A204.1 (cell line): ENCODE results near the gene DUSP16.

Experiments used
- FAIRE-seq: peaks from 2 replicates; lab custom pipeline; 2012; peaks lifted over from hg19 to GRCh38; lab: Jason Lieb, UNC

Gene DUSP16

DNA sequence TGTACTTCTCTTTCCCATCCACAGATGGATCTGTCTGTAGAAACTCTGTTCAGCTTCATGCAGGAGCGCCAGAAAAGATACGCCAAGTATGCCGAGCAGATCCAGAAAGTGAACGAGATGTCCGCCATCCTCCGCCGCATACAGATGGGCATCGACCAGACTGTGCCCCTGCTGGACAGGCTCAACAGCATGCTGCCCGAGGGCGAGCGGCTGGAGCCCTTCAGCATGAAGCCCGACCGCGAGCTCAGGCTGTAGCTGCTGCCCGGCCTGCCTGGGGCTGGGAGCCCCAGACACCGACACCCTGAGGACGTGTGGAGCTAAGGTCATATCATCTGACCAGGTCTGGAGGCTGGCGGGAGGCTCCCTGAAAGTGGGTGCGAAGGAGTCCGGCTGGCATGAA, 97.1 kb downstream of the DUSP16 start:
- FAIRE-seq: no peak

DNA sequence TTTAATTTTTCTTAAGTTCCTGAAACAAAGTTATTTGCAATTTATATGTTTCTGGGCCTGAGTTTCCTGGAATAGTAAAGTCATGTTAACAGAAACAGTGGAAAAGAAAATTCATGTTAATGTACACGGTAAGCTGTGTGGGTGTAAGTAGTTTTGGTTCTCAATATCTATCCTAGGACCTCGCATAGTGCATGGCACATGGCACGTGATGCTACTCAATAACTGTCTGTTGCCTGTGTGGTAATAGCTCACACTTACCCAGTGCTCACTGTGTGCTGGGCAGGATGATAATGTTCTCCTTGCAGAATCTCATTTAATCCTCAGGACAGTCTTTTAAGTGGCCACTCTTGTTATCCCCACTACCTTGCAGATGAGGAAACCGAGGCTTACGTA, 100.7 kb downstream of the DUSP16 start:
- no peak for FAIRE-seq

DNA sequence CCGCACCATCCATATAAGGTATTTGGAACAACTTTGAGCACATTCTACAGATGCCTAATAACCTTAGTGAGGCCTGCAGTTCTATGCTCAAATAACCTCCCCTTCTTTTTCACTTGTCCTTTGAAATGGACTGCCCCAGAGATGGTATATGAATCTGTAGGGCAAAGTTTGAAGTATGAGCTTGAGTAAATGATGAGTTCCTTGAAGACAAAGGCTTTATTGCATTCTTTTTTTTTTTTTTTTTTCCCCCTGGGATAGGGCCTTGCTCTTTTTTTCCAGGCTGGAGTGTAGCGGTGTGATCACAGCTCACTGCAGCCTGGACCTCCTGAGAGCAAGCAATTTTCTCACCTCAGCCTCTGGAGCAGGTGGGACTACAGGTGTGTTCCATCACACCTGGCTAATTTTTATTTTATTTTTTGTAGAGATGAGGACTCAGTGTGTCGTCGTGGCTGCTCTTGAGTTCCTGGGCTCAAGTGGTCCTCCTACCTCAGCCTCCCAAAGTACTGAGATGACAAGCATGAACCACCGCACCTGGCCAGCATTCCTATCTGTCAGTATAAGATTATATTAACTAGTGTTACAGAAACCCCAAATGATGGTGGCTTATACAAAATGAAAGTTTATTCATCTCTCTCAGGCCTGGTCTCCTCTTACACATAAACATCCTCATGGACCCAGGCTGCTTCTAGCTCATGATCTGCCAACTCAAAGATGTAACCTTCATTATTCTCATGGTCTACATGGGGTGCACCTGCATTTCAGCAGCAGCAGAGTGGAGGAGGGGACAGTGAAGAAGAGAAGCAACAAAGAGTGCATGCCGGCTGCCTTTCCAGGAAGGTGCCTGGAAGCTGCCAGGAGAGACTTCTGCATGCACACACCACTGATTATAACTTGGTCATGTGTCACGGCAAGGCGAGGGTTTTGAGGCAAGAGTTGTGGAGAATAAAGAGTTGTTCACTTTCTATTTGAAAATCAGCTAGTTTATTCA, 101.4 kb downstream of the DUSP16 start:
- no peak for FAIRE-seq

DNA sequence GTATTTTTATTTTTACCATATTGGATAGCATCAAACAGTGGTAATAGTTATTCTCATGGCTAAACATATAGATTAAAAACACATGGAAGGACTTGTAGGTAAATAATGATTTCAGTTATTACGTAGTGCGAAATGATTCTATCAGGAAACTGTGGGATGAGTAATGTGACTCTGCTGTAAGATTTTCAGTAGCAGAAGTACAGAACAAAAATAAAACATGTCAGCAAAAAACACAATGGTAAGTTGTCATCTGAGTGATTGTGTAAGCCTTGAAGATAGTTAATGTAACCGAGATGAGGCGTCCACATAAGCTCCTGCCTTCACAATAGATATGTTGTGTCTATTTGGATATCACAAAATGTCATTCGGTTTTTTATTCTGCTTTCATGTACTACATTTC, 106.0 kb downstream of the DUSP16 start:
- no peak for FAIRE-seq

DNA sequence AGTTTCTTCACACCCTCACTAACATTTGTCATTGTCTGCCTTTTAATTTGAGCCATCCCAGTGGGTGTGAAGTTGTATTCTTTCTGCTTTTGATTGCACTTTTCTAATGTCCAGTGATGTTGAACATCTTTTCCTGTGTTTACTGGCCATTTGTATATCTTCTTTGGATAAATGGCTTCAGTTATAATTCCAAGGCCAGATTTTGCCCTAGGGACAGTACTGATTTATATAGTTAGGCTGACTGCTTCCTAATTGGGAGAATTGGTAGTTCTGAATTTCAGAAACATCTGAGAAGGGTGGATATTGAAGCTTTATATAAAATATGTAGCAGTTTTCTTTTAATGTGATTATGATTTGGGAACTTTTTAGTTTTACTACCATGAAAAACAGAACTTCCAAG, 108.3 kb downstream of the DUSP16 start:
- FAIRE-seq: no peak

DNA sequence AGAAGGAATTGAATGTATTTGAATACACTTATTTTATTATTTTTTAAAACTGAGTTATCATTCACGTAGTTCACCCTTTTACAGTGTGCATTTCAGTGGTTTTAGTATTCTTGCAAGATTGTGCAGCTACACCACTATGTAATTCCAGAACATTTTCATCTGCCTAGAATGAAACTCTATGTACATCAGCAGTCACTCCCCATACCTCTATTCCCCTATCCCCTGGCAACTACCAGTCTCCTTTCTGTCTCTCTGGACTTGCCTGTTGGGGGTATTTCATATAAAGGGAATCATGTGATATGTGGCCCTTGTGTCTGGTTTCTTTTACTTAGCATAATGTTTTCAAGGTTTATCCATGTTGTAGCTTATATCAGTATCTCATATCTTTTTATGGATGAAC, 109.0 kb downstream of the DUSP16 start:
- FAIRE-seq: no peak

DNA sequence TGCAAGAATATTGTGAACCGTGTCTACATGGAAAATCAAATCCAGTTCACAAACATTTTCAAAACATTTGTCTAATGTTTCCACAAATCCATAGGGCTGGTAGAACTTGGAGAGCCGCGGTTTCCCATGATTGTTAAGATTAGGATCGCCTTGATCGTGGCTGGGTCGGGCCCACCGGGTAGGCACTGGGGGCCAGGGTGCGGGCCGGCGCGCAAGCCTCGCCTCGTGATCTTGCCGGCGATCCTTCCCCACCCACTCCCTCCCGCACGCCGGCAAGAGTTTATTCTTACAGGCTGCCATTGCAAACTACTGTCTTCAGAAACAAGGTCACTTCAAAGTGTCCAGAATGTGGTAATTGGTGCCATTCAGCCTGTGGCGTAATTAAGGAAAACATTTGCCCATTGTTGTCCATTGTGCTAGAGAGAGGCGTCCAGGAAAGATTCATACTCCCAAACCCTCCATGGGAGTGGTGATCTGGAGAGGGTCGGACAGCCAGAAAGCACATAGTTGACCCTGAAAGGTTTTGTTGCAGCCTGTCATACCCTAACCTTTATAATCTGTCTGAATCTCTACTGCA, 110.2 kb downstream of the DUSP16 start:
- no peak for FAIRE-seq

DNA sequence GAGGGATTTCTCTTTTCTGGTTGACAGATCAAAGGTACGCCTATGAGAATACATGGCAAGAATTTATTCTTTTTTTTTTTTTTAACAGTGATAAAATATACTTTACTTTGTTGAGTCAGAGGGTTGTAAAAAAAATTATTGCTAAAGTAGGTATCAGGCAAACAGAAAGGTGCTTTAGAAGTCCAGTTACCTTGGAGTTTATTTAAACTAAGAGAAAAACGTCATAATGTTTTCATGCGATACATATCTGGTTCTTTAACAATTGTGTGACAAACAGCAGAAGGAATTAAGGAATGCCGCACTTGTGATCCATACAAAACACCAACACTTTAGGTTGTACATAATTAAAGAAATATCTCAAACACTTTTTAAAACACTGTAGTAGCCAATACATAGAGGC, 111.6 kb downstream of the DUSP16 start:
- no peak for FAIRE-seq

DNA sequence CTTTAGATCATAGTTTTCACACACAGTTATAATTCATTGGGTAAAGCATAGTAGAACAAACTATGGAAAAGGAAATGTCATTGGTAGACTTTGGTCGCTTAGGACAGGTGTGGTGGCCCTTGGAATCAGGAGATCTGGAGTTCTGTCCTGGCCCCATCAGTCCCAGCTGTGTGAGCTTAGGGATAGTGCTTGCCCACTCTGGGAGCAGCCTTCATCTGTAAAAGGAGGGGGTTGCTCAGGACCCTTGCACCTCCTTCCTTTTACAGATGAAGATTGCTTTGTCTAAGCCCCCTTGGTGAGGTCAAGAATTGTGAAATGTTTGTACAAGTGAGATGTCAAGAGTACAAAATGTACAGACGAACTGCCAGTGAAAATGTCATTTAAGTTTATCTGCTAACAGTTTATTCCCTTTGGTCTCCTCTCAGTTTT, 112.6 kb downstream of the DUSP16 start:
- no peak for FAIRE-seq

DNA sequence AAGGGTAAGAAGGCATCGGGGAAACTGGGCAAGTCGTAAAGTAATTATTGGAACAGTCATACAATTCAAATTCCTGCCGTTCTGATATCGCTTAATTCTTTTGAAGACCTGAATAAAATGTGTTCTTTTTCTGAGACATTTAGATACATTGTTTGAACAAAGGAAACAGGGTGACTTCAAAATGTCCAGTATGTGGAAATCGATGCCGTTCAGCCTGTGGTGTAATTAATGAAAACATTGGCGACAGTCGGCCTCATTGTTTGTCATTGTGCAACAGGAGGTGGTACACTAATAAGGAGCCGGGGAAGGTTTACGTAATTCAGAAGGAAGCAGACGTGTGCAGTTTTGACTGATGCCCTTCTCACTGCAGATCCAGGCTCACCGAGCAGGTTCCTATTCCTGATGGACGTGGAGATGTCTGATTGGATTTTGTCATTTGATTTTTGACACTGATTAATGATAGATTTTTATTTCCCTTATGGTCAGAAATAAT, 113.1 kb downstream of the DUSP16 start:
- FAIRE-seq: no peak

DNA sequence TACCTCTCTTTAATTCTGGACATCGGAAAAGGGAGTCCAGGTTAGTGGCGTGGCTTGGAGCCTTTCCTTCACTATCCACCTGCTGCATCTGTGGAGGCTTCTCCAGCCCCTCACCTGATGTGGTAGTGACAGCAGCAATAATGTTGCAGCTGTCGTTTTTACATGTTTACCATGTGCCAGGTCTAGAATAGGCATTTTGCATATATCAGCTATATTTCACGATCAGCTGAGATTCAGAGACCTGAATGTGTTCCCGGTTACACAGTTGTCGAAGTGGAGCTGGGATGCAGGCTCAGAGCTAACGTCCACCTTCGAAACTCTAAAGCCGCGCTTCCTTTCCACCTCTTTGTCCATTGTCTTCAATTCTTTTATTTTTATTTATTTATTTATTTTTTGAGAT, 114.8 kb downstream of the DUSP16 start:
- FAIRE-seq: no peak

DNA sequence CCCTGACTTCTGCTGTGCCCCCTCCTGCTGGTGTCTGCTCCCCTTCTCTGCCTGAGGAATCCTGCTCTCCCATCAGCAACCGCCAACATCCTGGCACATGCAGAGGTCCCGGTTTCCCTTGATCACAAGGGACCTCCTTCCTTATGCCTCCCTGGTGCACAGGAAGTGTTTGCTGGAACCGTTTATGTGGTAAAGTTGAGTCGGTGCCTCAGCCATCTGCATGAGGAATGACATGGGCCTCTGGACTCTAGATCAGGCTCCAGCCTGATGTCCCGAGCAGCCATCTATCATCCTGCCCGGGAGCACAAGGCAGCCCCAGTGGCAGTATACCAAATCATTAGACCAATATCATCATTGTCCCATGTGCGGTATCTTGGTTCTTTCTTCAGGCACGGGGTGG, 115.4 kb downstream of the DUSP16 start:
- no peak for FAIRE-seq

DNA sequence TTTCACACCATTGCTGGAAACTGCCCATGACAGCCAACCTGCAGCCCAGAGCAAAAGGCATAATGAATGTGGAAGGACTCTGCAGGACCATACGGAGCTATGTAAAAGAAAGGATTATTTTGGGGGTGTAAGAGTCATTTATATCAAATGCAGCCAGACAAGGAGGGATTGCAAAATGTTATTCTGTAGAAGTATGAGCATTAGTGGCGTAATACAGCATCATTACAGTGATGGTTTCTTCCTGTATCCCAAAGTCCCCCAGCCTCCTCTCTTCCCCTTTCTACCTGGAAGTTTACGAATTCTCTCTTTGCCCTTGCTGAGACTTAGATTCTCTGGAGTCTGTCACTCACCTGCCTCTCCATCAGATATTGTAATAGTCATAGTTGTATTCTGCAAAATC, 115.9 kb downstream of the DUSP16 start:
- FAIRE-seq: no peak

DNA sequence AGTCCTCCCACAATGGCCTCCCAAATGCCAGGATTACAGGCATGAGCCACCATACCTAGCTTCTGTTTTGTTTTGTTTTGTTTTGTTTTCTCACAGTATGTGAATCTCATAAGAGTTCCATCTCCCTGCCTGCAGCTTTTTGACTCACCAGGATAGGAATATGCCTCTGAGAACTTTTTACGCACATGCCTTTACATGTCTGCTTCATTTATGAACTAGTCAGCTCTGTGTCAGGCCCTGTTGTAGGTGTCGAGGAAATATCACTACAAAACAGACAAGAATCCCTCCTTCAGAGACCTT, 116.8 kb downstream of the DUSP16 start:
- FAIRE-seq: no peak

DNA sequence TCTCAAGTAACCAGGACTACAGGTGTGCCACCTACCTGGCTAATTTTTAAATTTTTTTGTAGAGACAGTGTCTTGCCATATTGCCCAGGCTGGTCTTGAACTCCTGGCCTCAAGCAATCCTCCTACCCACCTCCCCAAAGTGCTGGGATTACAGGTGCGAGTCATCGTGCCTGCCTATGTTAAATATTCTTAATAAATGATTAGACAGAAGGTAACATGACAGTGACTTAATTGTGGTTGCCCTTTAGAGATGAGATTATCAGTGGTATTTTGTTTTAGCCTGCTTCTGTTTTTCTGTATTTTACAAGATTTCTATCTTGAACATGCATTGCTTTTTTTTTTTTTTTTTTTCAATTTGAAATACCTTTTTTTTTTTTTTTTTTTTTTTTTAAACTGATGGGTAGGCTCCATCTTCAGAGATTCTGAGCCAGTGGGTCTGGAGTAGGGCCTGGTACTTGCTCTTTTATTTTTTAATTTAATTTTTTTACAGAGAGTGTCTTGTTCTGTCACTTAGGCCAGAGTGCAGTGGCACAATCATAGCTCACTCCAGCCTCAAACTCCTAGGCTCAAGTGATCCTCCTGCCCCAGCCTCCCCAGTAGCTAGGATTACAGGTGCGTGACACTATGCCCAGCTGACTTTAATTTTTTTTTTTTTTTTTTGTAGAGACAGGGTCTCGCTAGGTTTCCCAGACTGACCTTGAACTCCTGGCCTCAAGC, 117.3 kb downstream of the DUSP16 start:
- no peak for FAIRE-seq

DNA sequence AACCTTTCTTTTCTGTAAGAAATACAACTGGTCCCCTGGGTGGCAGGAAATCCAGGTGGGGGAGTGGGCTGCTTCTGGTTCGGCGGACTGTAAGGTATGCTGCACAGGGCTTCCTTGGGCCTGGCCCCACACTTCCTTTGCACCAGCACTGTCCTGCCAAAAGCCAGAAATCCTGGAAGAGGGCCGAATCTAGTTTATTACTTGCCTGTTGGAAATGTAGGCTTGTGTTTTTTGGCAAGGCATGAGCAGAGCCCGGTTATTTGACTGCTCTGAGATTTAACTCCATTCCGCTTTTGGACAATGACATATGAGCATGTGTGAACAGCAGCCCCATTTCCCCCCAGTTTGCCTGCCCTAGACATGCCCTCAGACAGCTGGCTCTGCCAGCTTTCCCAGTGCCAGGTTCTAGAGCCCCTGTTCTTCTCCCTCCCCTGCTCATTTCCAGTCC, 119.2 kb downstream of the DUSP16 start:
- FAIRE-seq: no peak

DNA sequence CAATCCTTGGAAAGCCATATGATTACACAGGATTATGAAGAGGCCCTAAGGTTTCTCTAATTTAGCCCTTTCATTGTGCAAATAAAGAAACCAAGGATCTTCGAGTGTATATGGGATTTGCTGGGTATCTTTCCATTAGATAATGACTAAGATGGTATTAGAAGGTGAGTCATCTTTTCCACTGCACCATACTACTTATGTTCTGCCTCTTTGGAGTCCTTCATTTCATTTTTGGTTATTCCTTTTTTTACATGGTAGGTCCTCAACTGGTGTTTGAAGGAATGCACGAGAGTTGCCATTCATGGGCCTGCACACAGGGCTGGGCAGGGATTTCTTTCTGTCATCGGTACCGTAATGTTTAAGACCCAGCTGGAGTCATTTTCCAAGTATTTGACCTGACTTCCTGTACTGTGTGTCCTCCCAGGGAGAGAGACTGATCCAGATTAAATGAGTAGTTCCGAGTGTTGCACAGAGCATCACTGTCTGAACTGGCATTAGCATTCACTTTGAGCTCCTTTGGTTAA, 120.1 kb downstream of the DUSP16 start:
- FAIRE-seq: no peak

DNA sequence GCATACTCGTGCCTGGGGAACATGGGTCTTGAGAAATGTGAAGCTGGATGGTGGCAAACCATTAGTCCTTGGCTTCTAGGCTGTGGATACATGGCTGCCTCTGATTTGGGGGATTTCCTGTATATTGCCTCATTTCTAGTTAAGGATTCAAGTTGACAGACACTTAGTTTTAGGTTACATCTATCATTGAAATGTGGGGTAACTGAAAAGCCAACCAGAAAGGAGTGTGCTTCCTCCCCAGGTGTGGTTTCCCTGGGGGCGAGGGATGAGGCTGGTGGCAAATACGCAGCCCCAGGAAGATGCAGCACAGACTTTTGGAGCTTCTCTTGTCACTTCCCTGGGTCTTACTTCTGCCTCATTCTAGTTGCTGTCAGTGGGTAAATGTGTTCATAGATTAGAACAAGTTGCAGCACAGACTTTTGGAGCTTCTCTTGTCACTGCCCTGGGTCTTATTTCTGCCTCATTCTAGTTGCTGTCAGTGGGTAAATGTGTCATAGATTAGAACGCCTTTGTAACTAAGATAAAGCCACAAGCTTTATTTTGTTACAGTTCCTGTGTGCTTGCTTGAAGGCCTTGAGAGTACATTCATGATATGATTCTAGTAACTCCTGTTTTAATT, 120.7 kb downstream of the DUSP16 start:
- no peak for FAIRE-seq

DNA sequence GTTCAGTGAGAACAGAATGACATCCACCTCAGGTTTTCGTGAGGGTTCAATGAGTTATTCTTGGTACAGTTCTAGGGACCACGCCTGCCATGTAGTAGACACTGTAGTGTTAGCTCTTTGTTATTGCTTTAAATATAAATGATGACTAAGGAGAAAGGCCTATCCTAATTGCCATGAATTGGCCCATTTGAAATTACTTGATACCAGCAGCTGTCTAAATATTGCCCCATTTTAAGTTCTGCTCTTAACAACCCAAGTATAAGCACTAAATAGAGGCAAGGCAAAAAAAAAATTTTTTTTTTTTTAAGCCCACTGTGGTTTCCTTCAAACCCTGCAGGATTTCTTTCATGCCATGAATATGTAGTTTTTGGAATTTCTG, 121.2 kb downstream of the DUSP16 start:
- no peak for FAIRE-seq

DNA sequence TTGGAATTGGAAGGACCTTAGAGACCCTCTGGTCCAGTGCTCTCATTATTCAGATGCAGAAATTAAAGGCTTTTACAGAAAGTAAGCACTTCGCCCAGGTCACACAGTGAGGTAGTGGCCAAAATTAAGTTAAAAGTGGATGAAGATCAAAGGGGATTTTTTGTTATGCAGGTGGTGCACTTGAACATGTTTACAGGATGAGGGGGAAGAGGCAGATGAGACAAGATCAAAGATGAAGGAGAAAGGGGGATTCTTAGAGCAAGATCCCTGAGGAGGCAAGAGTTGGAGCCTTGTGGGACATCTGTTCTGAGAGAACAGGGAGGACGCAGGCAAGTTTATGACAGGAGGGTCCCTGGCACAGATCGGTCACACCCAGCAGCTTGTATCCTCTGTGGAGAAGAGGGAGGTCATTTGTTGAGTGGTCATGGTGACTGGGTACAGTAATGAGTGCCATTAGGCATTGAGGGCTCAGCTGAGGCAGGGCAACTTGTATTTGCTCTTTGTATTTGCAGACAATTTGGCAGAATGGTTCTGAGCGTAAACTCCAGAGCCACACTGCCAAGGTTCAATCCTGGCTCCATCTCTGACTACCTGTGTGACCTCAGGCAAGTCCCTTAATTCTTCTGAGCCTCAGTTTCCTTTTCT, 121.8 kb downstream of the DUSP16 start:
- no peak for FAIRE-seq

DNA sequence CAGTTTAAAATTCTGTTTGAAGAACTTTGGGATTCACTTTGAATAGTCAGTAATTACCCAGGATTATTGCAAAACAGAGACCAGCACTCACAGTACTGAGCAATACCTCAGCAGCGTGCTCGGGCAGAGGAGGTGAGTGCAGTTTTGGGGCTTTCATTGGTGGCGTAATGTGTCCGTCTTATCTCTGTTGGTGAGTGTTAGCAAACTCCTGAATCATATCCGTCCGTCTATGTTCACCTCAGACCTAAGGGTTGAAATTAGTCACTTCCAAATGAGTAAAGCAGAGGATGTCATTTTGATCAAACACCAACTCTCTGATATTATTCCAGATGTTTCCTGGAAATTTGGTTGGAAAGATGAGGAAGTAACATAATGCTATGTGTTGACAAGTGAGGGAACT, 123.0 kb downstream of the DUSP16 start:
- no peak for FAIRE-seq

DNA sequence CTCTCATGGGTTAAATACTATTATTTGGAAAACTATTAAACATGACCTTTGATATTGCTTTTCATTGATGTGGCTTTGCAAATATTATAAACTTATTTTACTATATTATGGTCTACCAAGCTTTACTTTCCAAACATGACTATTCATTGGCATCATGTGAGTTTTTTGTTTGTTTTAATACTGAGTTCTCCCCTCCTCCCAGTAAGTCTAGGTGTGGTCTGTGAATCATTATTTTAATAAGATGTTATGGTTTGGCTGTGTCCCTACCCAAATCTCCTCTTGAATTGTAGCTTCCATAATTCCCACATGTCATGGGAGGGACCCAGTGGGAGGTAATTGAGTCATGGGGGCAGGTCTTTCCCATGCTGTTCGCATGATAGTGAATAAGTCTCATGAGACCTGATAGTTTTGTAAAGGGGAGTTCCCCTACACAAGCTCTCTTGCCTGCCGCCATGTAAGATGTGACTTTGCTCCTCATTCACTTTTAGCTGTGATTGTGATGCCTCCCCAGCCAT, 125.8 kb downstream of the DUSP16 start:
- FAIRE-seq: no peak
